Keratinocyte (primary cell): ENCODE results near the gene IGF2BP2. TPM values are rescaled to one million over a fixed set of nuclear protein-coding genes. Genes with fewer than 3 reads are reported as not detected.

ENCODE experiments used
- DNase-seq: peaks from one replicate; pipeline ENCODE4 v3.0.0-alpha.2; 2011; ENCODE audit warnings: low read depth, missing footprints, low spot score
- FAIRE-seq: peaks from 2 replicates; lab custom pipeline; 2011; peaks lifted over from hg19 to GRCh38; lab: Jason Lieb, UNC
- H2AFZ ChIP-seq: 2 replicates; pipeline ENCODE4 v1.6.0; 2012; ENCODE audit warnings: low read length, control low read depth, inconsistent platforms; ENCODE audit not compliant: control insufficient read depth
- H3K27ac ChIP-seq: 2 replicates; pipeline ENCODE4 v1.5.1; 2011; ENCODE audit warnings: low read length; ENCODE audit not compliant: control insufficient read depth, insufficient read depth
- H3K27me3 ChIP-seq: 3 replicates; pipeline ENCODE4 v1.6.0; 2011; ENCODE audit warnings: low read length; ENCODE audit not compliant: control insufficient read depth, insufficient read depth; ENCODE audit errors: extremely low read depth
- H3K36me3 ChIP-seq, 2 experiments: 2 replicates in 1 of 2; 3 replicates in 1 of 2; pipeline ENCODE4 v1.5.1; 2011; ENCODE audit warnings: low read length in 2 of 2, mild to moderate bottlenecking in 1 of 2; ENCODE audit not compliant: control insufficient read depth in 2 of 2, insufficient read depth in 2 of 2; ENCODE audit errors: extremely low read depth in 1 of 2
- H3K4me1 ChIP-seq: 3 replicates; pipeline ENCODE4 v1.5.1; 2011; ENCODE audit warnings: low read length; ENCODE audit not compliant: control insufficient read depth, insufficient read depth; ENCODE audit errors: extremely low read depth
- H3K4me2 ChIP-seq: 3 replicates; pipeline ENCODE4 v1.6.0; 2011; ENCODE audit warnings: low read depth, low read length; ENCODE audit not compliant: control insufficient read depth, insufficient read depth; ENCODE audit errors: extremely low read depth
- H3K4me3 ChIP-seq, 3 experiments: fragments of 200-600 bp in 1 of 3; sonication (generic) in 1 of 3; 2 replicates in 2 of 3; 3 replicates in 1 of 3; pipeline ENCODE4 v1.5.1; 2011 to 2016; ENCODE audit warnings: low read length in 3 of 3, mild to moderate bottlenecking in 3 of 3, control low read depth in 2 of 3, inconsistent platforms in 1 of 3, low read depth in 1 of 3, mixed read lengths in 1 of 3, mixed run types in 1 of 3, moderate library complexity in 1 of 3; ENCODE audit not compliant: control insufficient read depth in 2 of 3, insufficient read depth in 2 of 3; ENCODE audit errors: extremely low read depth in 1 of 3
- H3K79me2 ChIP-seq: 2 replicates; pipeline ENCODE4 v1.6.0; 2012; ENCODE audit warnings: low read length; ENCODE audit not compliant: control insufficient read depth, insufficient read depth
- H3K9ac ChIP-seq: 3 replicates; pipeline ENCODE4 v1.6.0; 2011; ENCODE audit warnings: low read length; ENCODE audit not compliant: control insufficient read depth, insufficient read depth; ENCODE audit errors: extremely low read depth
- H3K9me1 ChIP-seq: 3 replicates; pipeline ENCODE4 v1.6.0; 2011; ENCODE audit warnings: low read length; ENCODE audit not compliant: control insufficient read depth, insufficient read depth; ENCODE audit errors: extremely low read depth
- H3K9me3 ChIP-seq: 2 replicates; pipeline ENCODE4 v1.5.1; 2012; ENCODE audit warnings: low read depth, low read length; ENCODE audit not compliant: control insufficient read depth
- H4K20me1 ChIP-seq: 3 replicates; pipeline ENCODE4 v1.6.0; 2011; ENCODE audit warnings: low read length; ENCODE audit not compliant: control insufficient read depth, insufficient read depth; ENCODE audit errors: extremely low read depth
- EZH2 ChIP-seq: IDR thresholded peaks from one replicate; pipeline ENCODE4 v1.6.1; 2012; ENCODE audit warnings: inconsistent platforms, mild to moderate bottlenecking, low read length, moderate library complexity
- dilution Hi-C: fragments of 300-500 bp; cut with MboI; formaldehyde crosslinking; loops from one replicate; pipeline ENCODE4 v1.7.0; 2020; ENCODE audit warnings: low sequenced_read_pairs; ENCODE audit not compliant: extremely low pct_ligation_motif_present
- polyA plus RNA-seq, 5 experiments: library from polyadenylated mRNA; depleted of rRNA in 3 of 5; stranded (reverse) in 3 of 5; stranded (forward) in 1 of 5; unstranded in 1 of 5; fragments of >200 nt; gene quantifications; 1 replicate in 1 of 5; 2 replicates in 3 of 5; 3 replicates in 1 of 5; pipeline versions ENCODE4 v1.2.1 to v1.2.3, GENCODE V29; 2011 to 2012; ENCODE audit warnings: missing spikeins in 2 of 5, low read depth in 1 of 5, low replicate concordance in 1 of 5
- TF ChIP-seq, protein P1 (sequence below), 3 experiments: IDR thresholded peaks in 1 of 3; conservative IDR thresholded peaks in 1 of 3; optimal IDR thresholded peaks in 1 of 3; 2 replicates in 2 of 3; 3 replicates in 1 of 3; pipeline versions ENCODE3 to v1.5.1; 2011; ENCODE audit warnings: low read length in 3 of 3, mild to moderate bottlenecking in 3 of 3, moderate library complexity in 2 of 3, control low read depth in 1 of 3, inconsistent platforms in 1 of 3; ENCODE audit not compliant: insufficient read depth in 2 of 3; ENCODE audit errors: extremely low read depth in 1 of 3

IGF2BP2 gene
- polyA plus RNA-seq, 1 donor (not counting 4 experiments of a cell fraction or from before 2014, with no cell fraction given) = 21.2 TPM

DNA sequence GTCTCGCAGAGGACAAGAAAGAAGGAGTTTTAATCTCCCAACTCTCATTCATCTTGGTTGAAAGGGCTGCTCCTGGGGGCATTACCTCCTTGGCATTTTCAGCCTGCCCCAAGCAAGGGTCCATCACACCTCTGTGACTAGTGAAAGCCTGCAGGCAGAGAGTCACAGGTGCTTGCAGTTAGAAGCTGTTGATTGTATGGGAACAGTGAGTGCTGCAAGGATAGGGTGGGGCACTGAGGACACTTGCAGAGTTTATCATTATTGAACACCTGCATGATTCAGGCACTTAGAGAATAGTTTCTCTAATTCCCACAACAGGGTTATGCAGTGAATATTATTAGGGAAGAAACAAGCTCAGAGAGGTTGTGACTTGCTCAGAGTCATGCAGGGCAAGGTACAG lies 41.7 kb upstream of the IGF2BP2 start:
- Histone ChIP-seq H4K20me1 (no peaks in the 10 kb centered on the region), H3K79me2 (no peaks in the 10 kb centered on the region), H3K4me3 (no peak overlapping the region), H3K27ac (no peak overlapping the region), H3K9me3 (no peaks in the 10 kb centered on the region), H3K27me3 (no peaks in the 10 kb centered on the region), H2AFZ (no peak overlapping the region), H3K9me1 (no peaks in the 10 kb centered on the region), H3K4me2 (no peak overlapping the region), H3K36me3 (no peaks in the 10 kb centered on the region), H3K4me1 (no peaks in the 10 kb centered on the region), H3K9ac (no peak overlapping the region)
- DNase-seq (no peak), FAIRE-seq (peak; percentile 51)
- no peak for TF ChIP-seq EZH2
- TF ChIP-seq, protein P1, sequence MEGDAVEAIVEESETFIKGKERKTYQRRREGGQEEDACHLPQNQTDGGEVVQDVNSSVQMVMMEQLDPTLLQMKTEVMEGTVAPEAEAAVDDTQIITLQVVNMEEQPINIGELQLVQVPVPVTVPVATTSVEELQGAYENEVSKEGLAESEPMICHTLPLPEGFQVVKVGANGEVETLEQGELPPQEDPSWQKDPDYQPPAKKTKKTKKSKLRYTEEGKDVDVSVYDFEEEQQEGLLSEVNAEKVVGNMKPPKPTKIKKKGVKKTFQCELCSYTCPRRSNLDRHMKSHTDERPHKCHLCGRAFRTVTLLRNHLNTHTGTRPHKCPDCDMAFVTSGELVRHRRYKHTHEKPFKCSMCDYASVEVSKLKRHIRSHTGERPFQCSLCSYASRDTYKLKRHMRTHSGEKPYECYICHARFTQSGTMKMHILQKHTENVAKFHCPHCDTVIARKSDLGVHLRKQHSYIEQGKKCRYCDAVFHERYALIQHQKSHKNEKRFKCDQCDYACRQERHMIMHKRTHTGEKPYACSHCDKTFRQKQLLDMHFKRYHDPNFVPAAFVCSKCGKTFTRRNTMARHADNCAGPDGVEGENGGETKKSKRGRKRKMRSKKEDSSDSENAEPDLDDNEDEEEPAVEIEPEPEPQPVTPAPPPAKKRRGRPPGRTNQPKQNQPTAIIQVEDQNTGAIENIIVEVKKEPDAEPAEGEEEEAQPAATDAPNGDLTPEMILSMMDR (optimal IDR thresholded peaks at IDR 0.05 in 1 of 3, IDR thresholded peaks at IDR 0.05 in 1 of 3, conservative IDR thresholded peaks at IDR 0.05 in 1 of 3; ENCODE audit: extremely low read depth in 1 of 3, insufficient read depth in 2 of 3, low read length in 3 of 3) = no peak
- dilution Hi-C loops = no loop called here

DNA sequence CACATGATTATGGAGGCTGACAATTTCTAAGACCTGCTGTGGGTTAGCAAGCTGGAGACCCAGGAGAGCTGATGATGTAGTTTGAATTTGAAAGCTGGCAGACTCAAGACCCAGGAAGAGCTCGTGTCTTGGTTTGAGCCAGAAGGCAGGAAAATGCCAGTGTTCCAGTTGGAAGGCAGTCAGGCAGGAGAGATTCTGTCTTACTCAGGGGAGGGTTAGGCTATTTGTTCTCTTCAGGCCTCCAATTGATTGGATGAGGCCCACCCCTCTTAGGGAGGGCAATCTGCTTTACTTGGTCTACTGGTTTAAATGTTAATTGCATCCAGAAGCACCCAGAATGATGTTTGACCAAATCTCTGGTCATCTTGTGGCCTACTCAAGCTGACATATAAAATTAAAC lies 40.4 kb upstream of the IGF2BP2 start:
- Histone ChIP-seq H4K20me1 (no peaks in the 10 kb centered on the region), H3K4me2 (no peak overlapping the region), H3K9me1 (no peaks in the 10 kb centered on the region), H3K27me3 (no peaks in the 10 kb centered on the region), H3K9me3 (no peaks in the 10 kb centered on the region), H3K4me3 (no peak overlapping the region), H3K27ac (no peak overlapping the region), H3K36me3 (no peaks in the 10 kb centered on the region), H2AFZ (no peak overlapping the region), H3K79me2 (no peaks in the 10 kb centered on the region), H3K9ac (no peak overlapping the region), H3K4me1 (no peaks in the 10 kb centered on the region)
- dilution Hi-C loops = no loop called here
- no peak for FAIRE-seq
- TF ChIP-seq, protein P1 (optimal IDR thresholded peaks at IDR 0.05 in 1 of 3, IDR thresholded peaks at IDR 0.05 in 1 of 3, conservative IDR thresholded peaks at IDR 0.05 in 1 of 3; ENCODE audit: extremely low read depth in 1 of 3, insufficient read depth in 2 of 3, low read length in 3 of 3) = no peak
- no peak for TF ChIP-seq EZH2
- no peak for DNase-seq
